GM23248 (cell line): ENCODE measurements around the gene IKZF2. TPM values are rescaled to one million over a fixed set of nuclear protein-coding genes. Genes with fewer than 3 reads are reported as not detected.
A peak's percentile ranks its signal among the peaks of the same experiment; 100 is the strongest.

ENCODE experiments used
- DNase-seq: peaks from one replicate; pipeline ENCODE4 v3.0.0-alpha.2; 2015
- H2AFZ ChIP-seq: fragments of 200-600 bp; sonication (generic); 2 replicates; pipeline ENCODE4 v1.6.1; 2016; ENCODE audit warnings: antibody characterized with exemption
- H3F3A ChIP-seq: fragments of 200-600 bp; sonication (generic); 2 replicates; pipeline ENCODE4 v1.6.1; 2016; ENCODE audit warnings: mild to moderate bottlenecking, antibody characterized with exemption, mixed run types; ENCODE audit not compliant: insufficient read depth
- H3K27ac ChIP-seq: fragments of 200-600 bp; sonication (generic); 2 replicates; pipeline ENCODE4 v1.5.1; 2016; ENCODE audit warnings: mild to moderate bottlenecking
- H3K27me3 ChIP-seq: fragments of 200-600 bp; sonication (generic); replicated peaks from 2 replicates; pipeline ENCODE4 v1.6.1; 2016; ENCODE audit warnings: mild to moderate bottlenecking; ENCODE audit not compliant: insufficient read depth
- H3K36me3 ChIP-seq: fragments of 200-600 bp; sonication (generic); 2 replicates; pipeline ENCODE4 v1.6.1; 2016; ENCODE audit warnings: low read depth, mild to moderate bottlenecking
- H3K4me1 ChIP-seq: fragments of 200-600 bp; sonication (generic); 2 replicates; pipeline ENCODE4 v1.6.1; 2016; ENCODE audit warnings: mild to moderate bottlenecking; ENCODE audit not compliant: insufficient read depth
- H3K4me2 ChIP-seq: fragments of 200-600 bp; sonication (generic); one replicate; pipeline ENCODE4 v1.6.1; 2016; ENCODE audit warnings: mild to moderate bottlenecking; ENCODE audit not compliant: unreplicated experiment
- H3K4me3 ChIP-seq: fragments of 200-600 bp; sonication (generic); 2 replicates; pipeline ENCODE4 v1.5.1; 2016; ENCODE audit warnings: mild to moderate bottlenecking
- H3K79me2 ChIP-seq: fragments of 200-600 bp; sonication (generic); 2 replicates; pipeline ENCODE4 v1.6.1; 2016; ENCODE audit warnings: mild to moderate bottlenecking; ENCODE audit not compliant: insufficient read depth
- H3K9ac ChIP-seq: fragments of 200-600 bp; sonication (generic); 2 replicates; pipeline ENCODE4 v1.6.1; 2016; ENCODE audit warnings: mild to moderate bottlenecking
- H3K9me2 ChIP-seq: fragments of 200-600 bp; sonication (generic); 2 replicates; pipeline ENCODE4 v1.6.1; 2016; ENCODE audit warnings: mixed run types, mild to moderate bottlenecking, moderate library complexity; ENCODE audit not compliant: insufficient read depth
- H3K9me3 ChIP-seq: fragments of 200-600 bp; sonication (generic); one replicate; pipeline ENCODE4 v1.6.1; 2017; ENCODE audit warnings: low read depth
- H4K20me1 ChIP-seq: fragments of 200-600 bp; sonication (generic); 2 replicates; pipeline ENCODE4 v1.6.0; 2016; ENCODE audit not compliant: insufficient read depth
- EZH2 ChIP-seq: fragments of 200-600 bp; sonication (generic); IDR thresholded peaks from 2 replicates; pipeline ENCODE4 v1.6.1; 2018; ENCODE audit warnings: antibody characterized with exemption, mild to moderate bottlenecking; ENCODE audit not compliant: insufficient read depth, poor library complexity, severe bottlenecking
- EZH2phosphoT487 ChIP-seq: fragments of 200-600 bp; sonication (generic); IDR thresholded peaks from 2 replicates; pipeline ENCODE4 v1.6.1; 2018; ENCODE audit warnings: antibody characterized with exemption, moderate library complexity, mild to moderate bottlenecking, low read depth; ENCODE audit not compliant: insufficient read depth
- WGBS, 2 experiments: methylation state at CpG; one replicate each; pipeline ENCODE4 v1.1.6; 2015 to 2017; ENCODE audit warnings: low lambda C conversion rate in 2 of 2, low coverage in 1 of 2; ENCODE audit errors: missing lambda C conversion rate in 2 of 2; 5-methylcytosine and 5-hydroxymethylcytosine counted together
- in situ Hi-C: fragments of 300-500 bp; cut with MboI; formaldehyde crosslinking; loops from 2 replicates; pipeline ENCODE4 v1.15.0; 2020
- polyA plus RNA-seq: library from polyadenylated mRNA; unstranded; fragments of >200 nt; fragmentation: Nextera tagmentation; extraction: Ambion mirVana; gene quantifications from 2 replicates; pipeline ENCODE4 v1.2.1, GENCODE V29; 2016
- total RNA-seq: library from RNA; depleted of rRNA; stranded (reverse); fragments of >200 nt; shearing (Covaris generic); gene quantifications from 2 replicates; pipeline ENCODE4 v1.2.3, GENCODE V29; 2014

The IKZF2 gene
- total and polyA plus RNA-seq, 2 experiments from 2014 or later, result 3.4 to 13.5 TPM

- H3K4me2 ChIP-seq, result no peak overlapping the region
- H3K9me3 ChIP-seq, result no peaks in the 10 kb centered on the region
These were observed 46.6 kb downstream of the IKZF2 start for GRCh38 chr2:213104903-213105202.

DNA sequence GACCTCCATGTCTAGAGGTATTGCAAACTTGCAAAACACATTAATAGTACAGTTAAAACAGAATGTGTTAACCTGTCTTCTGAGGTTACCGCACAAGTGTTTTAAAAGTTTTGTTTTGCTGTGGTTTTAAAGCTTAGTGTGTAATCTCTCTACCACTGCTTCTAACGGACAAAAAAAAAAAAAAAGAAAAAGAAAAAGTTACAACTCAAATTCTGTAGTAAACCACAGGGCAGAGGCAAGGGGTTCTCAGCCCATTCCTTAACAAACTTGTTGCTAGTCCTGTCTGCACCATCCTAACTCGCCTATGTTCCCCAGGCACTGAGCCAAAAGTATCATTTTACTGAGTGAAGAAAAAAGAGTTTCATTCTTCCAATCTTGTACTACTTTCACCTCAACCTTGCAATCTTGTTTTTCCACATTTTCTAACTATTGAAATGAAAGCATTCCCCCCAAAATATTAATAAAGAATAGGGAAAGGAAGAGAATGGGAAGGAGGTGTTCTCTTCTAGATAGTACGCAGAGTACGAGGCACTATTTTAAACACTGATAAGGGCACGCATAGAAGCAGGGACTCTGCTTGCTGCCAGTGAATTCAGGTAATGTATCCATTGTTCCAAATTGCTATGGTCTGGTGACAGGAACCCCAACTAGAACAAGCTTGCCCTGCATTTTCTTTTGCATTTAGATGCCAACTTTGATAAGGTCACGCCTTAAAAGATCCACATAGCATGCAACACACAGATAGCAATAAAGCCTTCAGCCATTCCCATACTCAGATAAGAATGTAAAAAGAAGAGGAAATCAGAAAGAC lies 47.1 kb downstream of the IKZF2 start:
- Histone ChIP-seq H3K27me3 (no peaks in the 10 kb centered on the region), H3K4me2 (no peak overlapping the region), H3K9me3 (no peaks in the 10 kb centered on the region), H3K27ac (no peak overlapping the region), H4K20me1 (no peaks in the 10 kb centered on the region), H3K9me2 (no peaks in the 10 kb centered on the region), H3K79me2 (peaks cover 87% of the 10 kb centered on the region), H2AFZ (no peak overlapping the region), H3K36me3 (no peaks in the 10 kb centered on the region), H3F3A (no peaks in the 10 kb centered on the region), H3K4me3 (no peak overlapping the region), H3K4me1 (peaks cover 8% of the 10 kb centered on the region; the same call in 1 of the 2 replicates), H3K9ac (no peak overlapping the region)
- WGBS, 2 experiments, result 78 to 79% methylated on average over 7 of the region's 7 CpGs
- TF ChIP-seq EZH2, result no peak
- TF ChIP-seq EZH2phosphoT487, result no peak
- DNase-seq, result no peak
- in situ Hi-C loops, result no loop called here

More at GRCh38 chr2:213104903-213105202, 46.6 kb downstream of the IKZF2 start:
- H3K9ac ChIP-seq, result no peak overlapping the region
- DNase-seq, result no peak
- in situ Hi-C loops, result no loop called here
- TF ChIP-seq EZH2, result no peak
- no peak for TF ChIP-seq EZH2phosphoT487
- no peaks in the 10 kb centered on the region for H4K20me1 ChIP-seq
- no peak overlapping the region for H3K27ac ChIP-seq
- no peaks in the 10 kb centered on the region for H3K27me3 ChIP-seq
- H3K79me2 ChIP-seq, result peaks cover 87% of the 10 kb centered on the region
- H2AFZ ChIP-seq, result no peak overlapping the region
- no peaks in the 10 kb centered on the region for H3F3A ChIP-seq
- no peak overlapping the region for H3K4me3 ChIP-seq
- no peaks in the 10 kb centered on the region for H3K36me3 ChIP-seq
- peaks cover 8% of the 10 kb centered on the region; the same call in 1 of the 2 replicates for H3K4me1 ChIP-seq
- no peaks in the 10 kb centered on the region for H3K9me2 ChIP-seq

- no peak for DNase-seq
- no peak overlapping the region for H3K4me3 ChIP-seq
- no peak overlapping the region for H2AFZ ChIP-seq
- H4K20me1 ChIP-seq, result no peaks in the 10 kb centered on the region
- H3K27me3 ChIP-seq, result no peaks in the 10 kb centered on the region
- 91 to 94% methylated on average over 5 of the region's 5 CpGs for WGBS, 2 experiments
- H3K4me1 ChIP-seq, result peaks cover 8% of the 10 kb centered on the region; the same call in 1 of the 2 replicates
- H3K27ac ChIP-seq, result no peak overlapping the region
- no peaks in the 10 kb centered on the region for H3K9me2 ChIP-seq
- H3K36me3 ChIP-seq, result no peaks in the 10 kb centered on the region
- no peak for TF ChIP-seq EZH2
- no peak for TF ChIP-seq EZH2phosphoT487
- in situ Hi-C loops, result no loop called here
- no peak overlapping the region for H3K9ac ChIP-seq
- H3K79me2 ChIP-seq, result peaks cover 86% of the 10 kb centered on the region
- H3F3A ChIP-seq, result no peaks in the 10 kb centered on the region
- no peaks in the 10 kb centered on the region for H3K9me3 ChIP-seq
- no peak overlapping the region for H3K4me2 ChIP-seq
These were observed 49.5 kb downstream of the IKZF2 start for GRCh38 chr2:213101692-213102460.

- no peaks in the 10 kb centered on the region for H3K36me3 ChIP-seq
- H3K9ac ChIP-seq, result no peak overlapping the region
- peaks cover 93% of the 10 kb centered on the region for H3K79me2 ChIP-seq
- H3K27me3 ChIP-seq, result no peaks in the 10 kb centered on the region
- H3K9me3 ChIP-seq, result no peaks in the 10 kb centered on the region
- no peak for TF ChIP-seq EZH2
- no peak for TF ChIP-seq EZH2phosphoT487
- H3K27ac ChIP-seq, result no peak overlapping the region
- H3K4me1 ChIP-seq, result peaks cover 8% of the 10 kb centered on the region; the same call in 1 of the 2 replicates
- peak; percentile 17 for DNase-seq
- no peak overlapping the region for H2AFZ ChIP-seq
- no peaks in the 10 kb centered on the region for H3K9me2 ChIP-seq
- no peaks in the 10 kb centered on the region for H3F3A ChIP-seq
- no peak overlapping the region for H3K4me2 ChIP-seq
- H4K20me1 ChIP-seq, result no peaks in the 10 kb centered on the region
- 89 to 95% methylated on average over 1 of the region's 1 CpG for WGBS, 2 experiments
- in situ Hi-C loops, result no loop called here
- H3K4me3 ChIP-seq, result no peak overlapping the region
These were observed 50.3 kb downstream of the IKZF2 start for GRCh38 chr2:213101109-213101508.
